ENCODE data around the gene TEX11. TPM values are rescaled to one million over a fixed set of nuclear protein-coding genes. Genes with fewer than 3 reads are reported as not detected.

TEX11 gene
- total and polyA plus RNA-seq, 10 of the 15 experiments (the other 5 are each of a cell fraction or from before 2014, with no cell fraction given): not detected

- TF ChIP-seq ZNF217 (IDR thresholded peaks at IDR 0.05): no peak
- TF ChIP-seq CHD4 (IDR thresholded peaks at IDR 0.05): no peak
- TF ChIP-seq RELB (IDR thresholded peaks at IDR 0.05; ENCODE audit: low read depth): no peak
- no peak for TF ChIP-seq RBBP5 (conservative IDR thresholded peaks at IDR 0.05)
- no peak for TF ChIP-seq MXI1 (IDR thresholded peaks at IDR 0.05; ENCODE audit: low read depth, low read length)
Observed at GRCh38 chrX:70762285-70762684, 146.2 kb downstream of the TEX11 start (continued).

GRCh38 chrX:70755850-70756249 is 152.7 kb downstream of the TEX11 start:
- ChIA-PET POLR2A (no interaction called here), SMC1A (ENCODE audit: uncharacterized antibody, unreplicated experiment) (interaction anchor here (0.6 kb wide), 1 partner anchor 831 kb away, joined by 3 read pairs; no protein-coding TSS in a partner anchor), CTCF (no interaction called here), RAD21 (ENCODE audit: unreplicated experiment) (no interaction called here)
- H3K36me3 ChIP-seq (ENCODE audit: control insufficient read depth in 2 of 2, insufficient read depth in 2 of 2, low read length in 1 of 2): no peaks in the 10 kb centered on the region
- H3K4me1 ChIP-seq (ENCODE audit: control insufficient read depth, insufficient read depth, low read length): no peaks in the 10 kb centered on the region
- no peak overlapping the region for H3K4me3 ChIP-seq
- no TSS peak for BruUV-seq (replicated peaks)
- DNase-seq (ENCODE audit: low read depth, low spot score) (no peak), ATAC-seq (no peak), FAIRE-seq (no peak)
- no peak overlapping the region for H3K9ac ChIP-seq (ENCODE audit: control insufficient read depth, insufficient read depth, low read length)
- in situ Hi-C loops (cut with MboI): no loop called here
- H2AFZ ChIP-seq (ENCODE audit: control insufficient read depth, low read depth, low read length): no peak overlapping the region
- no peaks in the 10 kb centered on the region for H3K79me2 ChIP-seq (ENCODE audit: control insufficient read depth, insufficient read depth, low read length)
- no peaks in the 10 kb centered on the region for H4K20me1 ChIP-seq (ENCODE audit: control insufficient read depth, insufficient read depth)
- H3K9me3 ChIP-seq (replicated peaks; ENCODE audit: control insufficient read depth, insufficient read depth, low read length): no peaks in the 10 kb centered on the region
- H3K27me3 ChIP-seq (replicated peaks in 1 of 2; ENCODE audit: control insufficient read depth in 2 of 2, insufficient read depth in 2 of 2, low read length in 1 of 2): no peaks in the 10 kb centered on the region
- intact Hi-C loops (cut with micrococcal nuclease; ENCODE audit: unreplicated experiment): no loop called here
- H3K4me2 ChIP-seq (ENCODE audit: control insufficient read depth, insufficient read depth): no peak overlapping the region
- H3K27ac ChIP-seq (ENCODE audit: control insufficient read depth, insufficient read depth): no peak overlapping the region
- 38% methylated on average over 11 of the region's 12 CpGs for WGBS (ENCODE audit: insufficient coverage, insufficient replicate concordance, low lambda C conversion rate, missing lambda C conversion rate)
- TF ChIP-seq SMAD5 (IDR thresholded peaks at IDR 0.05; ENCODE audit: low read depth) (no peak), POLR2AphosphoS2 (IDR thresholded peaks at IDR 0.05; ENCODE audit: low read depth, low read length) (no peak), BCL3 (IDR thresholded peaks at IDR 0.05; ENCODE audit: borderline replicate concordance, insufficient read depth, low read depth, low read length, poor library complexity, severe bottlenecking) (no peak), IRF3 (IDR thresholded peaks at IDR 0.05) (no peak), MTA2 (IDR thresholded peaks at IDR 0.05; ENCODE audit: low read depth) (no peak), PKNOX1 (IDR thresholded peaks at IDR 0.05) (no peak), JUND (IDR thresholded peaks at IDR 0.05; ENCODE audit: low read depth, low read length) (no peak), GATAD2B (conservative IDR thresholded peaks at IDR 0.05; ENCODE audit: low read depth) (no peak), FOXK2 (IDR thresholded peaks at IDR 0.05) (no peak), SPI1 (IDR thresholded peaks at IDR 0.05; ENCODE audit: borderline replicate concordance, insufficient read depth, low read depth, low read length) (no peak), ZBTB11 (CRISPR knock-in tag; IDR thresholded peaks at IDR 0.05) (no peak)

Measured in GM12878 (cell line).